ENCODE data around the gene POLR2H.

The POLR2H gene

DNA sequence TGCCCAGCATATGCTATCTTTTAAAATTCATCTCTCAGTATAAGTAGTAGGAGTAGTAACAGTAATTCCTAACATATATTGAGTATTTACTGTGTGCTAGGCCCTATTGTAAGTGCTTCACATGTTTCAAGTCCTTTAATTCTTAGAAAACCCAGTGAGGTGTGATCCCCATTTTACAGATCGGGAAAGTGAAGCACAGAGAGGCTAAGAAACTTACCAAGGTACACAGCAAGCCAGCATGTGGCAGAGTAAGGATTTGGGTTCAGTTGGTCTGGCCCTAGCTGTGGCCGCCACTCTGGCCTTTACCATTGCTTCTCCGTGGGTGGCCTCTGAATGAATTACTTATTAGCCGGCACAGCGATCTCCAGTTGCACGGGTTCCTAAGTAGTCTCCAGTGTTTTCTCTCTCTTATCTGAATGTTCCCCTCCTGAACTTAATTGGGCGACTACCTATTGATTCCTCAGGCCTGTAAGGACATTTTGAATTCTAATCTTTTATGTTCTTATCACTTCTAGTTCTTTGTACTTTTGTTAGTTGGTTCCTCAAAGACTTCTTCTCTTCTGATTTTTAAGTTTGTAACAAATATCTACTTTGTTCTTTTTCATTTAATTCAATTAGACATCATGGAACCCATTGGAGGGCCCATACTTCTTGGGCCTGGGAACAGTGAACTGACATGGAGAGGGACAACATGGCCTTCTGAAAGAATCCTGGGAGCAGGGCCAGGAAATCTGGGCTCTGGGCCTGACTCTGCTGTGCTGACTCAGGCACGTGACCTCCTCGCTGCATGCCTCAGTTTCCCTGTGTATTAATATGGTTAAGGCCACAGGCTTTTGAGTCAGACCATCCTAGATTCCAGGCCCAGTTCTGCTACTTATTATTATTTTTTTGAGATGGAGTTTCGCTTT is 11.7 kb upstream of the POLR2H start:
- intact Hi-C loops (cut with DNase I): no loop called here
- DNase-seq: peak in 3 of 10 donors; percentile 53 to 75 (median 56)

DNA sequence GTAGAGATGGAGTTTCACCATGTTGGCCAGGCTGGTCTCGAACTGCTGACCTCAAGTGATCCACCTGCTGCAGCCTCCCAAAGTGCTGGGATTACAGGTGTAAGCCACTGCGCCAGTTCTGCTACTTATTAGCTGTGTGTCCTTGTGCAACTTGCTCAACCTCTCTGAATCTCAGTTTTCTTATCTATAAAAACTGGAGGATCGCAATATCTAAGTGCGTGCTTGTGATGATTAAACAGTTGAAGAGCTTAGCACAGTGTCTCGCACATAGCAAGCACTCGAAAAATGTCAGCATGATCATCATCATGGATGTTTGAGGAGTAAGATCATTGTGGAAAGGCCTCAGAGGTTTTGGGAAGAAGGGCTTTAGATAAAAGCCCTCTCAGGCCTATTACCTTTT is 10.9 kb upstream of the POLR2H start:
- intact Hi-C loops (cut with DNase I): no loop called here
- DNase-seq: no peak

GRCh38 chr3:184351511-184352148 is 9.9 kb upstream of the POLR2H start:
- DNase-seq: peak in 3 of 10 donors; percentile 27 to 61 (median 47)
- intact Hi-C loops (cut with DNase I): no loop called here

- intact Hi-C loops (cut with DNase I): no loop called here
- peak in 2 of 10 donors; percentile 60 to 70 for DNase-seq
Measured at GRCh38 chr3:184352149-184352785, 9.2 kb upstream of the POLR2H start.

DNA sequence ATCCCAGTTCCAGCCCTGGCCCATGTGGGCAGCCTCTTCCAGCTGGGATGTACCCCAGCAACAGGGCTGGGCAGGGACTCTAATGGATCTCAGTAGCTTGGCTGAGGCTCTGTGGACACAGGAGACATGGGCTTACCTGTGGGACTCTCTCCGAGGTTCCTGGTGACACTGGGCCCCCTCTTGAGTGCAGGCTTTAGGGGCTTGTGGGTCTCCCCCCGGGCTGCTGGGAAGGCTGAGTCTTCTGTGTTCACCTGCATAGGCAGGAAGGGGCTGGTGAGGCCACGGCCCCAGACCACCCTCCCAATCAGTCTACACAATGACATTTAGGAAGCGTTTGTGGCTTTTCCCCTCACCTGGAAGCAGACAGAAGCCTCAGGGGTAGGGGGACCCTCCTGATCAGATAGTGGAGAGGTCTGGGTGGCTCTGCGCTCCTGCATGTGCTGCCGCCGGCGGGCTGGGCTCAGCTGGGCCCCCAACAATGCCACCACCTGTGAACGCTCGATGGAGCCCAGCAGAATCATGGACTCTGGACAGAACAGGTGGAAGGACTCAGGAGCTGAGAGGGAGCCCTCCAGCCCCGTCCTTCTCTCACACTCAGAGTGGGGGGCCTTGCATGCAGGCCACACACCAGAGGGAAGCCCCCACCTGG is 8.5 kb upstream of the POLR2H start:
- peak in 2 of 10 donors; percentile 27 to 60 for DNase-seq
- intact Hi-C loops (cut with DNase I): no loop called here

DNA sequence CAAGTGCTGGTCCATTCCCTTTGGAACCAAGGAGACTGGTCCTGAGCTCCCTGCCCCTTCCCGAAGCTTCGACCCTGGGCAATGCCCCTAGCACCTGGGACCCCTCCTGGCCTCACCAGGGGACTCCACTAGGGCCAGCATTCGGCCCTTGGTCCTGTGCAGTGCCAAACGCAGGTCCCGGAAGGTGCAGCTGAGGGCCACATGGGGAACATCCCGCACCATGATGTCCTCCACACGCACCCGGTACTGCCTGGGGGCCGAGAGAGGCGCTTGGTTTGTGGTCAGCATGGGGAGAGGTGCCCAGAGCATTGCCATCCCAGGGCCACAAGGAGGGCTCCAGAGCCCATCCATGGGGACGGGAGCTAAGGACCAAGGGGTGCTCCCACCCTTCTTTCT is 8.0 kb upstream of the POLR2H start:
- intact Hi-C loops (cut with DNase I): no loop called here
- peak in 2 of 10 donors; percentile 50 to 78 for DNase-seq

- peak in 5 of 10 donors; percentile 62 to 90 (median 81) for DNase-seq
- intact Hi-C loops (cut with DNase I): no loop called here
Measured at GRCh38 chr3:184354121-184354728, 7.3 kb upstream of the POLR2H start.

GRCh38 chr3:184354754-184355153 is 6.8 kb upstream of the POLR2H start:
- intact Hi-C loops (cut with DNase I): no loop called here
- peak in 3 of 10 donors; percentile 41 to 68 (median 42) for DNase-seq

GRCh38 chr3:184355261-184356040 is 6.1 kb upstream of the POLR2H start:
- DNase-seq: peak in 3 of 10 donors; percentile 17 to 65 (median 45)
- intact Hi-C loops (cut with DNase I): no loop called here

- DNase-seq: peak in 3 of 10 donors; percentile 44 to 78 (median 66)
- intact Hi-C loops (cut with DNase I): no loop called here
Measured at GRCh38 chr3:184357248-184358123, 4.0 kb upstream of the POLR2H start.

- intact Hi-C loops (cut with DNase I): no loop called here
Measured at GRCh38 chr3:184358124-184358767, 3.3 kb upstream of the POLR2H start.

DNA sequence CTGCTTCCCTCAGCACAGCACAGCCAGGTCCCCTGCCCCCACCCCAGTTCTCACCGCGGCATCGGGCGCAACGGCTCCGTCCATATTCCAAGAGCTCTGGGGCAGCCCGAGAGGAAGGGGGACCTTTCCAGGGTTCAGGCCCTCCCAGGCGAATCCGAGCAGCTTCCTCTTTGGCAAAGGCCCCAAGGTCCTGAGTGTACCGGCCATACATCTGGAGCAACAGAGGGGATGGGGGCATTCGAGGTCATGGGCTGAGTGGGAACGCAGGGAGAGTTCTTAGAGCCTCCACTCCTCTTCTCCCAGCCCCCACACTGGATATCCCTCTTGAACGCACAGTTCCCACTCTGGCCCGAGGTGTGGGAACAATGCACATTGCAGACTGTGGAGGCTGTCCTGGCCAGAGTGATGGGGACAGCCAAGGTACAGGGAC is 2.6 kb upstream of the POLR2H start:
- peak in 2 of 10 donors; percentile 60 to 79 for DNase-seq
- intact Hi-C loops (cut with DNase I): no loop called here

More at GRCh38 chr3:184358124-184358767, 3.3 kb upstream of the POLR2H start:
- peak in 2 of 10 donors; percentile 28 to 40 for DNase-seq

- peak in 7 of 10 donors; percentile 67 to 96 (median 82) for DNase-seq
- intact Hi-C loops (cut with DNase I): loop anchor here (10.0 kb wide), 1 partner anchor 445 kb away; no protein-coding TSS in a partner anchor
Measured at GRCh38 chr3:184359610-184360009, 1.9 kb upstream of the POLR2H start.

GRCh38 chr3:184360070-184360928 is 1.2 kb upstream of the POLR2H start:
- peak in 3 of 10 donors; percentile 39 to 72 (median 46) for DNase-seq
- intact Hi-C loops (cut with DNase I): loop anchor here (10.0 kb wide), 1 partner anchor 445 kb away; no protein-coding TSS in a partner anchor

DNA sequence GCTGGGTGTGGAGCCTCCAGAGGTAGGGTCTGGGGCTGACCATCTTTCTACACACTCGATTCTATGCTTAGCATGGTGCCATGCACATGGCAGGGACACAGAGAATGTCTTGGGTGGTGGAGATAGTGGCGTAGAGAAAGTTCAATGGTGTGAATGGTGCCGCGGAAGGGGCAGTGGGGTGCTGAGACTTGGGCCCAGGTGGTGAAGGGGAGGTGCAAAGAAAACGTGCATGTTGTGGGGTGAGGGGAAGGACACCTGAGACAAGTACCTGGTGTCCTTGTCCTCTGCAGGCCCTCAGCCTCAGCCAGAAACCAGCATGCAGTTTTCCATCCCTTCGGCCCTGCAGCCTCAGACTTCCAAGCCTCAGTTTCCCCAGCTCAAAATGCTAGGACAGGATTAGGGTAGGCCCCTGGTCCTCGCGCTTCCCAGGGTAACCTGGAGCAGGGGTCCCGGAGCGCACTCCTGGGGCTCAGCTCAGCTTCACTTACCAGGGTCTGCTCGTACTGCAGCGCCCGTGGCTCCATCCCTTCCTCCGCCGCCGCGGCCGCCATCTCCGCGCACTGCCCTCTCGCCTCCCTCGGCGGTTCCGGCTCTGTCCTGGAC is 480 bp upstream of the POLR2H start:
- intact Hi-C loops (cut with DNase I): loop anchor here (10.0 kb wide), 1 partner anchor 444 kb away; no protein-coding TSS in a partner anchor
- DNase-seq: peak in 2 of 10 donors; percentile 71 to 89

All from posterior cingulate gyrus (tissue), 11 donors.